Thyroid gland (tissue), 4 donors: ENCODE data around the gene ERC1.

Source experiments
- CTCF ChIP-seq, 6 experiments: fragments of 200-600 bp in 3 of 6; fragments of 450-650 bp in 3 of 6; sonication (generic) in 3 of 6; IDR thresholded peaks; one replicate each; pipeline ENCODE4 v1.5.1; 2016 to 2019; ENCODE audit warnings: antibody characterized with exemption in 6 of 6, mild to moderate bottlenecking in 2 of 6, inconsistent platforms in 1 of 6, moderate library complexity in 1 of 6
- POLR2A ChIP-seq, 2 donors: fragments of 450-650 bp; IDR thresholded peaks; one replicate each; pipeline ENCODE4 v1.6.1; 2017; ENCODE audit warnings: antibody characterized with exemption in 2 of 2, mild to moderate bottlenecking in 2 of 2, moderate library complexity in 1 of 2

- TF ChIP-seq CTCF (IDR thresholded peaks at IDR 0.05) (no peak), POLR2A (IDR thresholded peaks at IDR 0.05) (no peak)
Observed at GRCh38 chr12:1262011-1262410, 271.0 kb downstream of the ERC1 start.
